Measurements from ENCODE around the gene ITPR1. TPM values are rescaled to one million over a fixed set of nuclear protein-coding genes. Genes with fewer than 3 reads are reported as not detected.

ITPR1 gene
- total RNA-seq, 1 donor from 2014 or later = 251 TPM

GRCh38 chr3:4509043-4509442, 15.9 kb downstream of the ITPR1 start:
- DNase-seq (ENCODE audit: low spot score) = no peak

GRCh38 chr3:4509983-4510755, 17.0 kb downstream of the ITPR1 start:
- DNase-seq (ENCODE audit: low spot score) = no peak

- DNase-seq (ENCODE audit: low spot score) = no peak
These were observed 18.5 kb downstream of the ITPR1 start for GRCh38 chr3:4511491-4512262.

- DNase-seq (ENCODE audit: low spot score) = no peak
These were observed 19.9 kb downstream of the ITPR1 start for GRCh38 chr3:4512895-4513616.

- no peak for DNase-seq (ENCODE audit: low spot score)
These were observed 21.2 kb downstream of the ITPR1 start for GRCh38 chr3:4514321-4514720.

DNA sequence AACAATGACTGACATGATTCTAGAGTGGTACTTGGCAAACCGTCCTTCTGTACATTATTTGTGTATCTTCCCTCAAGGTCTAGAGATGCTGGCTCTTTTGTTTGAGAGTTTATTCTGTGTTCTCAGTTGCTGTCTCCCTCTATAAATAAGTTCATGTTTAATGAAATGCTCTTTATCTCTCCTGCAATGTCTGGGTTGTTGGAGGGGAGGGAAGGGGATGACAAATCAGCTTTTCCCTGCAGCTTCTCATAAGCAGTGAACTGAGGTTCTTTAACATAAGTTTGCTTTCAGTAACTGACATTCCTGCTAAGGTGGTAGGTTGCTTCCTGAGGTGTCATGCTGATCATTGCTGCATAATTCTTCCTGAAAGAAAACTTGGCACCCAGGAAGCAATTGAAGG, 21.8 kb downstream of the ITPR1 start:
- DNase-seq (ENCODE audit: low spot score) = peak; percentile 71

GRCh38 chr3:4515916-4516579, 22.9 kb downstream of the ITPR1 start:
- no peak for DNase-seq (ENCODE audit: low spot score)

DNA sequence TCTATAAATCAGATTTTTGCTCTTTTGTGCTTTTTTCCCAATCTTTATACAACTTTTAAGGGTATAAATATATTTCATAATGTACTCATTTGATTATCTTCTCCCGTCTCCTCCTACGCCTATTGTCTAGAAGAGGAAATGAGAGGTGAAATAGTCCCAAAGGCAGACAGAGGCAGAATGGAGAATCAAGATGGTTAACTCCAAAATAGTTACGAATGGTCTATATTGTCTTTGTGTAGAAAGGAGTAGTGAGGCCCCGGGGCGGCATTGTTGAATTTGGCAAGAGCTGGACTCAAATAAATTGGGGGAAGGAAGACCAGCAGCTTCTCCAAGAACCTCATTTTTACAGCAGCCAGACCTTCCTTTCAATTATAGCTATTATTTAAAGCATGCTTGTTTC, 23.9 kb downstream of the ITPR1 start:
- DNase-seq (ENCODE audit: low spot score) = no peak

- DNase-seq (ENCODE audit: low spot score) = no peak
These were observed 24.6 kb downstream of the ITPR1 start for GRCh38 chr3:4517643-4518311.

GRCh38 chr3:4520033-4520816, 27.1 kb downstream of the ITPR1 start:
- DNase-seq (ENCODE audit: low spot score) = peak; percentile 46

- no peak for DNase-seq (ENCODE audit: low spot score)
These were observed 29.8 kb downstream of the ITPR1 start for GRCh38 chr3:4522947-4523346.

- peak; percentile 68 for DNase-seq (ENCODE audit: low spot score)
These were observed 30.9 kb downstream of the ITPR1 start for GRCh38 chr3:4523710-4524698.

DNA sequence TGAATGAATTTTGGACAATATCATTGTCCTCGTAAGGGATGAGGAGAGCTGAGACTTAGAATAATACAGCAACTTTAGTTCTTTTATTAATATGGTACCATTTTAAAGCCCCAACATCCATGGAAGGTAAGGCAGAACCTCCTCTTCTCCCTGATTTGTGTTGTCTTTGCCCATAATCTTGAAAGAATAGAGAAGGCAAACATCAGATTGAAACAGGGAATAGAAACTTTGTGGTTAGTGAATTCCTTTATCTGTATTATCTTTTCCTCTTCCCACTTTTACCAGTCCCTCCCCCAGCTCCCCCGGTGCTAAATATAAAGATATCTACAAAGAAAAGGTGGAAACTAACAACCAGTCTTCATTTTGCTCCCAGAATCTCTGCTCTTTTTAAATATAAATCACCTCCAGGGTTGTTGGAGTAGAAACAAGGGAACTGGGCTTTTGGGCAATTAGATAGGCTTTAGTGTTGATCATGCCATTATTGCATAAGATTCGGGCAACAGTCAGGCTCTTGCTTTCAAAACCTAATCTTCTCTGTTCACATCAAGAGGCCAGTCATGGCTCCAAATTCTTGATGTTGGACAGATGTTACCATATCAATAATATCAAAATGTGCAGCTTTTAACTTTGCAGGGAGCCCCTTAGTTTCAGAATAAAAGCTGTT, 32.5 kb downstream of the ITPR1 start:
- DNase-seq (ENCODE audit: low spot score) = no peak

DNA sequence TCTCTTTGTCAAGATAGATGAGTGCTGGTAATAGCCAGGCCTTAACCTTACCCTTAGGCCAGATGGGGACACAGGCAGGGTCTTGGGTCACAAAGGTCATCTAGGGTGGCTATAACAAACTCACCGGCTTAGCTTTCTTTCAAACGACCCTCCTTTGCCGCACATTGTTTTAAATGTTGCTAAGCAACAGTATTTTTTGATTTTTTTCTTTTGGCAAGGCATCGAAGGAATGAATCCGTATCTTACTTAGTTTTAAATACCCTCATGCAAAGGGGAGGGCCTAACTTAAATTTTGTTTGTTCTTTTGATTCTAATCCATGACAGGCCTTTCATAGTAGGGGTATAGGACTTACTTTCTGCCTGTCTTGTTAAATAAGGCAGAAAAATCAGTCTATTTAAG, 35.2 kb downstream of the ITPR1 start:
- no peak for DNase-seq (ENCODE audit: low spot score)

DNA sequence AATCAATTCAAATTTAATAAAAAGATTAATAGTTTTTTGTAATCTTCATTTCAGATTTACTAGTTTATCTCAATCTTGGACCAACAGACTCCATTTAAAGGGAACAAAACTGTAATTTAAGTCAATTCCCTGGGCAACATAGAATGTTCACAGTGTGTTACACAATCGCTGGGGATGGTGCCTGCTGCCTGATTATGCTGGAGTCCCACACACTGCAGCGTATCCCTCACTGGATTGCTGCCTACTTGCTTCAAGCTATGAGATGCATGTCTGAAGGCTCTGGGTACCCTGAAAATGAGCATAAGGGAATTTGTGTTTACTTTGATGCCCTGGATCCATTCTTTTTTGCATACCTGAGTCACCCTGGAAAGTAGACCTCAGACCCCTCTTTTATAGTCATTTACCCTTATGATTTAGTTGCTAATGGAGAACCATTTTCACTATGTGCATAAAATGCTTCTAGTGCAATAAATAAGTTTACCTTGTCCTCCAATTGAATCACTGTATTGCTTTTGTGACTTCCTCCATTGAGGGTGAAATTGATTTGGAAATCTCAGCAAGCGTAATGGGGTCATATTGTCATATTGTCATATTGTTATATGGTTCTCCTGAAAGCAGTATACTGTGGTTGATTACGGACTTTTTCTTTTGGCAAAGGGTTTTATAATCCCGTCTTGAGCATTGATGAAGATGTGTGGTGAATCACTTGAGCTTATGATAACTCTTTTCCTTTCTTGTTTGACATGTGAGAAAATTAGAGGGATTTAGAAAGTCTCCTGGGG, 35.9 kb downstream of the ITPR1 start:
- DNase-seq (ENCODE audit: low spot score) = no peak

- DNase-seq (ENCODE audit: low spot score) = no peak
These were observed 36.9 kb downstream of the ITPR1 start for GRCh38 chr3:4529876-4530588.

GRCh38 chr3:4531478-4532025, 38.4 kb downstream of the ITPR1 start:
- DNase-seq (ENCODE audit: low spot score) = no peak
